Measurements from ENCODE around the gene KSR2.

The KSR2 gene

DNA sequence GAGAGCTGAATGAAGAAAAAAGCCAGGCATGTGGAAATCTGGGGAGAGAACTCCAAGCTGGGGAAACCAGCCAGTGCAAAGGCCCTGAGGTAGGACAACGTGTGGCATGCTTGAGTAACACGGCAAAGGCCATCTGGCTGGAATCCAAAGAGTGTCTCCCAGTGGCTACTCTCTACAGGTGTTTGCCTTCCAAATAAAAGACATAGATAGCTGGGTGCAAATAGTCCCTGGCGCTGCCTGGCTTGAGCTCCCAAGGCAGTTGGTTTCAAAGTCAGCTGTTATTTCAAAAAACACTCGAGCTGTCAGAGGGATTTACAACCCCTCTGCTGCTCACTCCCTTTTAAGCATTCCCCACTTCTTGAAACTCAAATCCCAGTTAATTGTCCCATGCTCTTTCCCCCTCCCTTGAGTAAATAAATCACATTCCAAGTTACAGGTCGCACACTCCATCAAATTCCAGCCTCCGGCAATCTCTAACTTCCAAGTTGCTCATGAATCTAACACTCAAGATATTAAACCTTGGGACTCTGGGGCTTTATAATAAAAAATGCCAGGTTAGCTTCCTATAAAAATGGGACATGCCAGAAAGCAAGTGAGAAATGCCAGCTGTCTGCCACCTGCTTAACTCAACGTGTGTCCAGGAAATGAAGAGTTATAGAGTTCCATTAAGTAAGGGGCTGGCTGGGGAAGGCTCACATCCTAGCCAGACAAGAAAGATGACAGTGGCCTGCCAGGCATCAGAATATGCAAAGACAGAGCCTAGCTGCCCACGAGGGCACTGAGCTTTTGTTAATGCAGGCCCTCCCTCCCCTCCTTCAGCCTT lies 473.7 kb downstream of the KSR2 start:
- TF ChIP-seq, protein P1, sequence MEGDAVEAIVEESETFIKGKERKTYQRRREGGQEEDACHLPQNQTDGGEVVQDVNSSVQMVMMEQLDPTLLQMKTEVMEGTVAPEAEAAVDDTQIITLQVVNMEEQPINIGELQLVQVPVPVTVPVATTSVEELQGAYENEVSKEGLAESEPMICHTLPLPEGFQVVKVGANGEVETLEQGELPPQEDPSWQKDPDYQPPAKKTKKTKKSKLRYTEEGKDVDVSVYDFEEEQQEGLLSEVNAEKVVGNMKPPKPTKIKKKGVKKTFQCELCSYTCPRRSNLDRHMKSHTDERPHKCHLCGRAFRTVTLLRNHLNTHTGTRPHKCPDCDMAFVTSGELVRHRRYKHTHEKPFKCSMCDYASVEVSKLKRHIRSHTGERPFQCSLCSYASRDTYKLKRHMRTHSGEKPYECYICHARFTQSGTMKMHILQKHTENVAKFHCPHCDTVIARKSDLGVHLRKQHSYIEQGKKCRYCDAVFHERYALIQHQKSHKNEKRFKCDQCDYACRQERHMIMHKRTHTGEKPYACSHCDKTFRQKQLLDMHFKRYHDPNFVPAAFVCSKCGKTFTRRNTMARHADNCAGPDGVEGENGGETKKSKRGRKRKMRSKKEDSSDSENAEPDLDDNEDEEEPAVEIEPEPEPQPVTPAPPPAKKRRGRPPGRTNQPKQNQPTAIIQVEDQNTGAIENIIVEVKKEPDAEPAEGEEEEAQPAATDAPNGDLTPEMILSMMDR (IDR thresholded peaks at IDR 0.05) = no peak
- DNase-seq = peak; percentile 36
- H3K9me3 Mint-ChIP-seq = peaks cover 22% of the 10 kb centered on the region
- peaks cover 4% of the 10 kb centered on the region for H3K36me3 Mint-ChIP-seq (ENCODE audit: low read depth)
- H3K4me3 Mint-ChIP-seq = peak overlapping the region; percentile 20
- H3K4me1 Mint-ChIP-seq = peaks cover 63% of the 10 kb centered on the region
- peaks cover 33% of the 10 kb centered on the region for H3K27me3 Mint-ChIP-seq (ENCODE audit: low read depth, poor library complexity)
- no peak overlapping the region for H3K27ac Mint-ChIP-seq

DNA sequence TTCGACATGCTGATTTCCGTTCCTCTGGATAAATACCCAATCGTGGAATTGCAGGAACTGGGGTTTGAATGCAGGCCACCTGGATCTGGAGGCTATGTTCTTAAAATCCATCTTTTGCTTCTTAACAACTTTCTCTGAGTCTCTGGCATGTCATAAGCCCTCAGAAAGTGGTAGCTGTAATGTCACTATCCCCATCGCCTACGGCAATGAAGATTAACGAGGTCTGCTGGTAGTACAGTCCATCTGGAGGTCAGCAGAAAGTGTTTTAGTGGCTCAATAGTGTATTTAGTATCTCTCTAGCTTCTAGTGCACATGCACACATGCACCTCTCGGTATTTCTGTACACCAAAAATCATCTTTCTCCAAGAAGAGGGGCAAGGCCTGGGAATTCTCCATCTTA lies 477.1 kb downstream of the KSR2 start:
- H3K4me1 Mint-ChIP-seq = peaks cover 48% of the 10 kb centered on the region
- H3K9me3 Mint-ChIP-seq = peaks cover 22% of the 10 kb centered on the region
- peaks cover 15% of the 10 kb centered on the region for H3K27me3 Mint-ChIP-seq (ENCODE audit: low read depth, poor library complexity)
- peaks cover 4% of the 10 kb centered on the region for H3K36me3 Mint-ChIP-seq (ENCODE audit: low read depth)
- TF ChIP-seq, protein P1 (IDR thresholded peaks at IDR 0.05) = no peak
- no peak overlapping the region for H3K27ac Mint-ChIP-seq
- no peak for DNase-seq
- no peak overlapping the region for H3K4me3 Mint-ChIP-seq

DNA sequence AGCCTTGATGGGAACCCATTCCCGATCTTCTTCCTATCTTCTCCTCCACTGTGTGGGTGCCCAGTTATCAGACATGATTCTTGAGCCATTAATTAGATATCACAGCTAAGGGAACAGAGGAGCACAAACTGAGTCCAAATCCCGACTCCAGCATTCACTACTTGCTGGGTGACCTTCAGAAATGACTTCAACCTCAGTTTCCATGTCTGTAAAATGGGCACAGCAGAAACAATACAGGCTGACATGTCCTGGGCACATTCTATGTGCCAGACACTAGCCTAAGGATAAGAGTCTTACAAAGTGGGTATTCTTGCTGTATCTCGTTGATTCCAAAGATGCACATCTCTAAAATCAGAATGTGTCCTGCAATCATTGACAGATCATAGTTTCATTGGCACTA lies 478.7 kb downstream of the KSR2 start:
- H3K4me1 Mint-ChIP-seq = peaks cover 49% of the 10 kb centered on the region
- no peak for DNase-seq
- TF ChIP-seq, protein P1 (IDR thresholded peaks at IDR 0.05) = no peak
- peaks cover 22% of the 10 kb centered on the region for H3K9me3 Mint-ChIP-seq
- H3K27me3 Mint-ChIP-seq (ENCODE audit: low read depth, poor library complexity) = peaks cover 15% of the 10 kb centered on the region
- H3K4me3 Mint-ChIP-seq = no peak overlapping the region
- no peak overlapping the region for H3K27ac Mint-ChIP-seq
- peaks cover 4% of the 10 kb centered on the region for H3K36me3 Mint-ChIP-seq (ENCODE audit: low read depth)

DNA sequence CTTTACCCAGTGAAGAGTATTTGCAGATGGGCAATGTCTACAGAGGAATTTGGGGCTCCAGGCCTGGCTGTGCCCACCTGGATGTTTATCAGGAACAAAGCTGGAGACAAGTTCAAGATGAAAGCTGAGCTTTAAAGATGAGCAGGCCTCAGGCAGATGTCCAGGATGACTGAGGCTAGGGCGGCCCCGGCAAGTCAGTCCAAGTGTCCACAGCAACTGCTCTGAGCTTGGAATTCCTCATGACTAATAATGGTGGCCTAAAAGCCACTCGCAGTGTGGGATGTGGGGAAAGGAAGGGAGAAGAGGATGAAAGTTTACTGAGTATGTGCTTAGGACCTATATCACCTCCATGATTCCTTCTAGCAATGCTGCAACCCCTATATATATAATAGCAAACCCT lies 479.1 kb downstream of the KSR2 start:
- no peak overlapping the region for H3K27ac Mint-ChIP-seq
- H3K27me3 Mint-ChIP-seq (ENCODE audit: low read depth, poor library complexity) = peaks cover 17% of the 10 kb centered on the region
- DNase-seq = no peak
- TF ChIP-seq, protein P1 (IDR thresholded peaks at IDR 0.05) = no peak
- H3K36me3 Mint-ChIP-seq (ENCODE audit: low read depth) = peaks cover 4% of the 10 kb centered on the region
- peaks cover 49% of the 10 kb centered on the region for H3K4me1 Mint-ChIP-seq
- H3K9me3 Mint-ChIP-seq = peaks cover 18% of the 10 kb centered on the region
- H3K4me3 Mint-ChIP-seq = no peak overlapping the region

DNA sequence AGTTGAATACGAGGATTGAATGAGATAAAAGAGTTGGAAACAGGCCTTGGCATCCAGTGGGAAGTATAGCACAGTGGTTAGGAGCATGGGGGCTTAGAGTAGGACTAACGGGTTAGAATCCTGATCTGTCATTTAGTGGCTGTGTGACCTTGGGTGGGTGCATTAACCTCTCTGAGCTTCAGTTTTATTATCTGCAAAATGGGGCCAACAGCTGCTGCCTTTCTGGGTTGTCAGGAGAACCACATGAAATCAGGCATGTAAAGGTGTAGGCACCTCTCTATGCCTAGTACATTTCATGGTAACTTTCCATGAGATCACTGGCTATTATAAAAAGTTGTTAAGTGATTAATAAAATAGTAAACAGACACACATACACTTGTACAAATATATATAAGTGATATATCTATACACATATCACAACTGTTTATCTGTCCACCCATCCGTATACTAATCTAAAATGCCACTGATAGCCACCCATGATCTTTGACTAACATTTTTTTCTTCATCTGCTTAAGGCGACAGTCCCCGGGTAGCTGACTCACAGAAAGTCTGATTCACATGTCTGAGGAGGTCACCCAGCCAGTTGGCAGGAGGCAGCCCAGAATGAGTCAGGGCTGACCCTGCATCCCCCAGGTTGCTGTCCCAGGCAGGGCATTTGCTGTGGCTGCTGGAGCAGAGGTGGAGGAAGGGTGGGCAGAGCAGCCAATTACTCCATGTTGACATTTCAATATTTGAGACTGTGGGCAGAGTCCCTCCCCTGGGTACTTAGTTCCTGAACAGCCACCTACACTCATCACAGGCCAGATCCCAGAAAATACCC lies 481.7 kb downstream of the KSR2 start:
- peak overlapping the region; percentile 78 for H3K27ac Mint-ChIP-seq
- H3K9me3 Mint-ChIP-seq = no peaks in the 10 kb centered on the region
- no peaks in the 10 kb centered on the region for H3K36me3 Mint-ChIP-seq (ENCODE audit: low read depth)
- TF ChIP-seq, protein P1 (IDR thresholded peaks at IDR 0.05) = no peak
- H3K4me1 Mint-ChIP-seq = peaks cover 52% of the 10 kb centered on the region
- H3K27me3 Mint-ChIP-seq (ENCODE audit: low read depth, poor library complexity) = peaks cover 20% of the 10 kb centered on the region
- peak; percentile 22 for DNase-seq
- no peak overlapping the region for H3K4me3 Mint-ChIP-seq
